Ishikawa (cell line): ENCODE measurements around the gene ZHX3.

Experiments used
- EP300 ChIP-seq: IDR thresholded peaks from 2 replicates; pipeline ENCODE4 v1.6.1; 2012; ENCODE audit warnings: borderline replicate concordance
- MAX ChIP-seq: IDR thresholded peaks from 2 replicates; pipeline ENCODE4 v1.6.1; 2012
- REST ChIP-seq: IDR thresholded peaks from 2 replicates; pipeline ENCODE4 v1.6.1; 2012; ENCODE audit warnings: low read depth, mild to moderate bottlenecking
- TAF1 ChIP-seq: IDR thresholded peaks from 2 replicates; pipeline ENCODE4 v1.6.1; 2012; ENCODE audit warnings: low read depth, mild to moderate bottlenecking

- TF ChIP-seq MAX (no peak), EP300 (no peak), REST (no peak), TAF1 (no peak)
These were observed 41.2 kb downstream of the ZHX3 start for GRCh38 chr20:41276317-41276751.
